ENCODE data around the gene WRNIP1.
"Not testable (repeated sequence)": the region's sequence is repeated elsewhere in the genome, so short reads cannot be mapped to it uniquely, and the experiment has no call there.

Gene WRNIP1

DNA sequence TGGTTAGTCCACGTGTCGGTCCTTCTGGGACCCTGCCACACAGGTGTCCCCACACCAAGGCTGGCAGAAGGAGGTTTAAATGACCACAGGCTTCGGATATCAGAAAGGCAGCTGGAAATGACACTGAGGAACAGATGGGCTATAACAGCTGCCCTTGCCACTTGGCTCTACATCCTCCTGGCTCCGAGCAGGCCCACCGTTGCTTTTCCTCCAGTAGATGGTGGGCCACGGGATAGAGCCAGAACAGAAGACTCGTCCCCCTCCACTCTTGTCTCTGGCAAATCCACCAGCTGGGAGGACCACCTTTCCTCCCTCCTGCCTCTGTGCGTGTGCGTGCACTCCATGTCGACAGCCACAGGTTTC, 17.6 kb downstream of the WRNIP1 start:
- in situ Hi-C loops (cut with MboI; ENCODE audit: low sequenced_read_pairs) = no loop called here

DNA sequence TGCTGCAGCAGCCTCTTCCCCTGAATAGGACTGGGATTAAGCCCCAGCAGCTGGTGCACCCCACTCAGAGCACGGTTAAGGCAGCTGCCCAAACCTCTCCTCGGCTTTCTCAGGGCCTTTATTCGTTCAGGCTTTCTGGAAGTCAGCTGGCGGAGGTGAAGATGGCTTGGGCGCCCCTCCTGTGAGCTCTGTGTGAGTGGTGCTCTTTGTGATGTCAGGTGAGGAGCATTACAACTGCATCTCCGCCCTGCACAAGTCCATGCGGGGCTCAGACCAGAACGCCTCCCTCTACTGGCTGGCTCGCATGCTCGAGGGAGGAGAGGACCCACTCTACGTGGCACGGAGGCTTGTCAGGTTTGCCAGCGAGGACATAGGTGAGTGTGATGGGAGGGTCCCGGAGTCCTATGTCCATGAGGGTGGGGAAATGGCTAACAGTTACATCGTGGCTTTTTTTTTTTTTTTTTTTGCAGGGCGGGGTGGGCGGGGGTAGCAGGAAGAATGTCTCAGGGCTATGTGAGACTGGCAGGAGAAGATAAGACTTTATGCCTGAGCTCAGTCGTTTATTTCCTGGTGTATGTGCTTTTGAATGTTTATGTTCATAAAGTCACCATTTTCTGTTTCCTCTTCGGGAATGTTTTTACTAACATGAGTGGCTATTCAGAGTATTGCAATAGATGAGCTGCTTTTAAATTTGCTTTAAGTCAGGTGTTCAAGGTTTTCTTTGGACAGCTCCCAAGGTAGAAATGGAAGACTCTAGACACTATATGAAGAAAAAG, 18.2 kb downstream of the WRNIP1 start:
- in situ Hi-C loops (cut with MboI; ENCODE audit: low sequenced_read_pairs) = no loop called here

- in situ Hi-C loops (cut with MboI; ENCODE audit: low sequenced_read_pairs) = no loop called here
Measured at GRCh38 chr6:2784061-2784460, 18.9 kb downstream of the WRNIP1 start.

GRCh38 chr6:2784930-2785329, 19.7 kb downstream of the WRNIP1 start:
- in situ Hi-C loops (cut with MboI; ENCODE audit: low sequenced_read_pairs) = no loop called here

GRCh38 chr6:2786269-2786668, 21.1 kb downstream of the WRNIP1 start:
- in situ Hi-C loops (cut with MboI; ENCODE audit: low sequenced_read_pairs) = no loop called here

DNA sequence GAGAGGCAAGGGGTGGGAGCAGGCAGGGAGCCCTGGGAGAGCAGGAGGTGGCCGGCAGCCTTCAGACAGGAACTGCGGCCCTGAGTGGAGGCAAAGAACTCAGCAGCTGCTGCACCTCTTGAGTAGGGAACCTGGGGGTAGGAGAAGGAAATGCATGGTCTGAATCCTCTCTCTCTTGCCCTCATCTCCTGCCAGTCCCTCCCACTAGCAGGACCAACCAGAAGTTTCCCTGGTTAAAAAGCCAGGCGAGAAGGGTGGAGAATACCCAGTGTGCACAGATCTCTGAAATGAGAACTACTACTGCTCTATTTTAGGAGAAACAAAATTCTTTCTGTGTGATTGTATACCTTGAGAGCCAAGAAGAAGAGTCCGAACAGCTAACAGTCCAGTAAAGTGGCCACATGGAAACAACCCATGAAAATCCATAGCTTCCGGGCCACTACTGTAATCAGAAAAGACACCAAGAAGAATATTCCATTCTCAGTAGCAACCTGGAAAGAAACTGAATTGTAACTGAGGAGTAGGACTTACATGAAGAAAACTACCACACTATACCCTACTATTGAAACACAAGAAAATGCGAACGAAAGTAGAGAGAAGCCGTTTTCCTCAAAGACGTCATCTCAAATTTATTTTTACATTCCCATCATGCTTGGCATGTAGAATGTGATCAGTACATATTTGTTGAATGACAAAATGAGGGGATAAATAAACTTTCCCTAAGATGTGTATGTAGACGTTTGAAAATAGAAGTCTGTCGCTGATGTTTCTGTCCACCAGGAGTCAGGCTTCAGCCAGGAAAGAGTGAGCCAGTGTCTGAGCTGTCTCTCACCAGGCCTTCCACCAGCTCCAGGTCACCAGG, 25.6 kb downstream of the WRNIP1 start:
- in situ Hi-C loops (cut with MboI; ENCODE audit: low sequenced_read_pairs) = no loop called here

DNA sequence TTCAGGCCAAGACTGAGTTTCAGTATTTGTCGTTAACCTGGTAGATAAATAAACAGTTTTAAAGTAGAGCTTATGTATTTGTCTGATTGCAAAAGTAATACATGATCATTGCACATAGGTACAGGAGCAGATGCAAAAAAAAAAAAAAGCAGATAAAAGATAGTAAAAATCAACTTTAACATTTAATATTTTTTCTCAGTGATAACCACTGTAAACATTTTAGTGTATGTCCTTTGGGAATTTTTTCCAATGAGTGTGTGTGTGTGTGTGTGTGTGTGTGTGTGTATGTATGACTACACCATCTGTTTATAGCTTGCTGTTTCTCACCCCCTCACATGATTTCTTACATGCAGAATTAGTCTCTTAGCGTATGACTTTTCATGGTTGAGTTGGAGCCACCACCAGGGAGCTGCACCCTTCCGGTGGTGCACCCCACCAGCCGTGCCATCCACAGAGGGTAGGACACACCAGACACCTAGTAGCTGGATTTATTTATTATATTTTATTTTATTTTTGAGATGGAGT, 26.3 kb downstream of the WRNIP1 start:
- in situ Hi-C loops (cut with MboI; ENCODE audit: low sequenced_read_pairs) = no loop called here

DNA sequence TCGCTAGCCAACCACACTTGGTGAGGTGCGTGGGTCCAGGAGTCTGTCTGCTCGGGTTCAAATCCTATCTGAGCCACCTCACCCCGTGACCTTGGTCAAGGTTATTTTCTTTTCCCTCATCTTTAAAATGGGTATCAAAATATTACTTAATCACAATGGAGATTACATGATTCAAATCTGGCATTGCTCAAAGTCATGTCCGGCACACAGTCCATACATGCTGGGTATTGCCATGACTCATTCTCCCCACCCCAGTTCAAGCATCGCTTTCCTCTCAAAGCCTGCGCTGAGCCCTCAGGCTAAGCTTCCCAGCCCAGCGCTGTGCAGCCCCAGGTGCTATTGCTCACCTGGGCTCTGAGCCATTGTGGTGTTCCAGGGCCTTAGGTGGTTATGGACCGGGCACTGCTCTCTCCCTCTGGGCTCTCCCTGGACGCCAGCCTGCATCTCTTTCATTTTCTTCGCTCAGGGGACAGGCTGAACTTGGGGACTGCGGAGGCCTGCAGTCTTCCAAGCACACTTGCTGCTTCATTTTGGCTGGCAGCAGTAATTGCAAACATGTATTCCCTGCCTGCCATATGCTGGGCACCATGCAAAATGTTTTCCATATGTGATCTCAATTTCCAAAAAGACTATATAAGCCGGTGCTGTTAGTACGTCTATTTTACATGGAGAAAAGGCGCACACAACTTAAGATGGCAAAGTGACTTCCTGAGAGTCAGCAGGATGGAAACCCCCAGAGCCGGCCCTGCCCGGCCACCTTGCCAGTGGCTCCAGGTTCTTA, 27.3 kb downstream of the WRNIP1 start:
- in situ Hi-C loops (cut with MboI; ENCODE audit: low sequenced_read_pairs) = no loop called here

- in situ Hi-C loops (cut with MboI; ENCODE audit: low sequenced_read_pairs) = no loop called here
Measured at GRCh38 chr6:2793534-2794151, 28.4 kb downstream of the WRNIP1 start.

GRCh38 chr6:2794171-2794730, 29.1 kb downstream of the WRNIP1 start:
- in situ Hi-C loops (cut with MboI; ENCODE audit: low sequenced_read_pairs) = no loop called here

DNA sequence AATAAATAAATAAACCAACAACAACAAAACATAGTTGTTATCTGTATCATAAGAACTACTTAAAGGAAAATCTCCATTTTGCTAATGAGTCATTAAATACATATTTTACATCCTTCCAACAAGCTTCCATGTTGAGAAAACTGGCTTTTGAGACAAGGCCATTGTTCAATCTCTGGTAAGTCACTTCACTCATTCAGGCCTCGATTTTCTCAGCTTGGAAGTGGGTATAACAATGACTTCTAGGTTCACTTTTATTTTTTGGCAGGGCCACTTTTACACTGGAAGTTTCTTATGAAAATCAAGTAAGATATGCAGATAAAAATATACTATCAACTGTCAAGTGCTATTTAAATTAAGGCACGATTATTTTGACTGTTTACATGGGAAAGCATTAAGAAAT, 30.0 kb downstream of the WRNIP1 start:
- in situ Hi-C loops (cut with MboI; ENCODE audit: low sequenced_read_pairs) = no loop called here

GRCh38 chr6:2795956-2796355, 30.8 kb downstream of the WRNIP1 start:
- in situ Hi-C loops (cut with MboI; ENCODE audit: low sequenced_read_pairs) = no loop called here

GRCh38 chr6:2796861-2797260, 31.7 kb downstream of the WRNIP1 start:
- in situ Hi-C loops (cut with MboI; ENCODE audit: low sequenced_read_pairs) = no loop called here

GRCh38 chr6:2797564-2798031, 32.4 kb downstream of the WRNIP1 start:
- in situ Hi-C loops (cut with MboI; ENCODE audit: low sequenced_read_pairs) = no loop called here

GRCh38 chr6:2798586-2799134, 33.5 kb downstream of the WRNIP1 start:
- in situ Hi-C loops (cut with MboI; ENCODE audit: low sequenced_read_pairs) = no loop called here

GRCh38 chr6:2799936-2800527, 34.8 kb downstream of the WRNIP1 start:
- in situ Hi-C loops (cut with MboI; ENCODE audit: low sequenced_read_pairs) = no loop called here

GRCh38 chr6:2800552-2801316, 35.5 kb downstream of the WRNIP1 start:
- in situ Hi-C loops (cut with MboI; ENCODE audit: low sequenced_read_pairs) = no loop called here

GRCh38 chr6:2801687-2802086, 36.5 kb downstream of the WRNIP1 start:
- in situ Hi-C loops (cut with MboI; ENCODE audit: low sequenced_read_pairs) = not testable (repeated sequence)

DNA sequence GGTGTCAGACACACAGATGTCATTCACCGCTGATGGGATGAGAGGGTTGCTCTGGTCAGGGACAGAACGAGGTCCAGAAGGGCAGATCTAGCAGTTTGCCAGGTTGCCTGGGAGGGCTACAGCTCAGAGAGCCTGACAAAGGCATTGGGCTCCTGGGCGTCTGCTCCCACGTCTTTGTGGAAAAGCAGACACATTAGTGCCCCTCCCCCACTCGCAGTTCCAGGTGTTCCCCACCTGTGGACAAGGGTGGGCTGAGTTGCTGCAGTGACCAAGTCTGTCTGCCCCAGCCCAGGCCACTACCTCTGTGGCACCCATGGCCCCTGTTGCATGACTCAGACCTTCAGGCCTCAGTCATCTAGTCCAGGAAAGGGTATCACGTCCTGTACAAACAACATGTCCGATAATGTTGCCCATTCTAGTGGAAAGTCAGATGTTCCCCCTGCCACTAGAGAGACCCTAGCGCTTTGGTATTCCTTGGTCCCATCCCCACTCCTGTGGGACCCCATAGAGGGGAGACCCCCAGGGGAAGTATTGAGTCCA, 37.4 kb downstream of the WRNIP1 start:
- in situ Hi-C loops (cut with MboI; ENCODE audit: low sequenced_read_pairs) = no loop called here

Data from HL-60/S4 treated with retinoic acid at 250 ng/mL for 4 days and 3 days (cell line).